Left forelimb (tissue), 1 donor: ENCODE results near the gene SYCE1.

Experiments used
- DNase-seq: peaks from one replicate; pipeline ENCODE4 v3.0.0-alpha.2; 2018; ENCODE audit warnings: low spot score

SYCE1 gene

DNA sequence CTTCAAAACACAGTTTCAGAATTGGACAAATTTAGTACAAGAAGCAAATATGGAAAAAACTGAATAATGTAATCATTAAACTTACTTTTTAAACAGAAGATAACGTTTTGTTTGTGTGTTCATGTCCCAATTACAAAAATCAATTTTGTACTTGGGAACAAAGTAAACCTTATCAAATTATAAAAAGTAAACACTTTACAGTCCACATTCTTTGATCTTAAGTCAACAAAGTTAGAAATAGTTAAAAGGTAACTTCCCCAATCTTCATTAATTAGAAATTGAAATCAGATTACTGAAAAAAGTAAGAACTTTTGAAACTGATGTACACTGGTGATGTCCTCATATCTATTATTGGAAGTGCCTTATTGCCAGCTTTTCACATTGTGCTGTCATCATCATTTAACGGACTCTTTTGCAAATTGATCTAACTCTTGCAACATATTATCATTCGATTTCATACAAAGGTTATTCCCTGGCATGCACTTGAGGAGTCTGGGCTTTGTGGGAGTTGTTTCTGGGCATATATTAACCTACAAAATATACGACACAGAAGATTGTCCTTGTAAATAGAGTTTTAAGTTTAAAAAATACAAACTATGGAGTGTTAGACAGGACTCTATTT is 53.4 kb downstream of the SYCE1 start:
- no peak for DNase-seq

DNA sequence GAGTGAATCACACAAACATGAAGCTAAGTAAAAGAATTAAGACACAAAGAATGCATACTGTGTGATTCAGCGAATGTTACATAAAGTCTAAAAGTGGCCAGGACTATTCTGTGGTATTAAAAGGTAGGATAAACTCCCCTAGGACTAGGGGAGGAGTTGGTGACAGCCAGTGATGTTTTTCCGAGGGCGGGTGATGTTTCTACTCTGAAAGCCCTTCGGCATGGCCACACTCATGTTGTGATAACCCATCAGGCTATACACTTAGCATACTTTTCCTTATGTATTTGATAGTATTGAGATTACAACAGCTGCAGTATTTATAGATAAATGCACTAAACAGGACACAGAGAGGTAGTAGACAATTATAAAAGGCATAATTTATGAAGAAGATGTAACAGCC is 54.0 kb downstream of the SYCE1 start:
- no peak for DNase-seq

DNA sequence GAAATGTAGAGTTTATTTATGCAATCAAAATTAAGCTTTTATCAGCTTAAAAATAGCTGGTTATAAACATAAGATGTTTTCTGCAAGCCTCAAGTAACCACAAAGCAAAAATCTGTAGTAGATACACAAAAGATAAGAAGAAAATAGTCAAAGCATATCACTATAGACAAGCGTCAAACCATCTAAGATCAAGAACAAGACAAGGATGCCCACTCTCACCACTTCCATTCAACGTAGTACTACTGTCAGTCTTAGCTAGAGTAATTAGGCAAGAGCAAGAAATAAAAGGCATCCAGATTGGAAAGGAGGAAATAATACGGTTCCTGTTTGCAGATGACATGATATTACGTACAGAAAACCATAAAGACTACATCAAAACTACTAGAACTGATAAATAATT is 55.7 kb downstream of the SYCE1 start:
- DNase-seq: no peak
